ENCODE results near the gene DENND1A. TPM values are rescaled to one million over a fixed set of nuclear protein-coding genes. Genes with fewer than 3 reads are reported as not detected.

Gene DENND1A
- polyA plus RNA-seq, 1 donor: 12.2 TPM

GRCh38 chr9:123685489-123686083 is 244.3 kb downstream of the DENND1A start:
- DNase-seq (ENCODE audit: low read depth): no peak

- no peak for DNase-seq (ENCODE audit: low read depth)
Measured at GRCh38 chr9:123684393-123685149, 245.4 kb downstream of the DENND1A start.

DNA sequence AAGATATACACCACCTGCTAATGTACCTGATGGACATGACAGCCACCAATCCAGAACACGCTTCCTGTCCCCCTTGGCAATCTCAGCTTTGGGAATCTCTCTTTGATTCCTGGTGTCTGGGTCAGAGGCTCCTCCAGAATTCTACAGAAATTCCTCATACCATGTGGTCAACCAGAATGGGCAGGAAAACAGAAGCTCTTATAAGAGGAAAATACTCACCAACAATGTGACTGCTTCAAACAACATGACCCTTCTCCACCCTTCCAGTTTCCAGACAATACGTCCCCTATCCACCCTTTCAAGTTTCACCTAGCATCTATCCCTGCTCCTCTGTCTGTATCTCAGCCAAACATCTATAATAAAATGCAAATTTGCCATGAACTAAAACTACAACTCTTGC is 247.2 kb downstream of the DENND1A start:
- no peak for DNase-seq (ENCODE audit: low read depth)

DNA sequence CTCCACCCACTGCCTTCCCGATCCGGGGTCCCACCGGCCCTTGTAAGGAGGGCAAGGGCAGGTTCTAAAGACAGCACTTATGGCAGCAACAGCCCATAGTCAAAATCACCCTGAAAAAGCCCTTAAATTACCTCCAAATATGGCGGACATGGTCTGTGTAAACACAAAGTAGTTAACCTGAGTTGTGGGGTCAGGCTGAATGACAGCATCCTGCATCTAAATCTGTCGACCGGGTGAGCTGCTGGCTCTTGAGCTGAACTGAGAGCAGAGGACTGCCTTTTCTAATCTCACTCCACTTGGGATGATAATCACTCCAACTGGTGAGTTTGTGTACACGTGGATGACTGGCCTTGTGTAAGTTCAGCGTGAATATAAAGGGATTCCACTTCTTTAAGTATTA is 249.6 kb downstream of the DENND1A start:
- no peak for DNase-seq (ENCODE audit: low read depth)

DNA sequence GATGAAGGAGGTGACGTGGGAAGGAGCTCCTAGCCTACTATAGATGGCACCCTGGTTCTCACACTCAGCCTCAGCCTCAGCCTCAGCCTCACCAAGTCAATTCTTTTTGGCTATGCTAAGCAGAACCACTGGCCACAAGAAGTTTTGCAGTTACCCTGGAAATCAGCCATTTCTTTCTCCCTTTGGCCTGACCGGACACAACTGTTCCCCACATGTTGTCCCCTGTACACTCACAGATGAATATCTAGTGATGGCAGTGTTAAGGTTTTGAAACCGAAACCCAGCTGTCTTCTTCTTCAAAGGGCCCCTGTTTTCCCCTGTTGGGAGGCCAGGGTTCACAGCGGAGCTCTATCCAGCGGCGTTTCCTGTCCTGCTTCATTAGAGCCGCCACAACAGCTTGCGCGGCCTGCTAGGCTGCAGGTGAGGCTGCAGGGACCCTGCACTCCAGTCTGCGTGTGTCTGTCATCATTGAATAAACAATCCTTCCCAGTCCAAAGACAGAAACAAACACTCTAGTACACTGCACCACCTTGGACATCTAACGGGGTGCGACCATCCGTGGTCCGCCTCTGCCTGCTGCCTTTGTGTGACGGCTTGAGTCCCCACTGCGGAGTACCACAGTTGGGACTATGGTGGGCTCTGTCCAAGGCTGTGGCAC is 250.5 kb downstream of the DENND1A start:
- no peak for DNase-seq (ENCODE audit: low read depth)

DNA sequence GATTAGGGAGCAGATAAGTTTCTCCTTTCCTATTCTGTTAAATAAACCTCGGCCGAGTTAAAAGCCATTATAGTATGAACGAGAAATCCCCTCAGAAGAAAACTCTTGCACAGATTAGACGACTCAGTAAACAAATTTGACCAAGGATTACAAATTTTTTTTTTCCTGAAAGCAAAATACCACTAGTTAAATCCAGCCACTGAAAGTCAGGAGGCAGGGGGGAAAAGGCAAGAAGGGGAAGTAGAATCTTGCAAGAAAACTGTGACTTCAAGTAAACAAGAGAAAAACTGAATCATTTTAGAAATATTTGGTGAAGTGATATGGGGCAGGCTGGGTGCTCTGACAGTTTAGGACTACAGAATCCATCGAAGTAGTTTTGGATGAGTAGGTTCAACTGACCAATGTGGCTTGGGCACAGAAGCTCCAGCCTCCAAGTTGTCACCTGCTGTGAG is 251.0 kb downstream of the DENND1A start:
- DNase-seq (ENCODE audit: low read depth): no peak

- DNase-seq (ENCODE audit: low read depth): no peak
Measured at GRCh38 chr9:123678038-123678877, 251.7 kb downstream of the DENND1A start.

- DNase-seq (ENCODE audit: low read depth): no peak
Measured at GRCh38 chr9:123676869-123677268, 253.1 kb downstream of the DENND1A start.

DNA sequence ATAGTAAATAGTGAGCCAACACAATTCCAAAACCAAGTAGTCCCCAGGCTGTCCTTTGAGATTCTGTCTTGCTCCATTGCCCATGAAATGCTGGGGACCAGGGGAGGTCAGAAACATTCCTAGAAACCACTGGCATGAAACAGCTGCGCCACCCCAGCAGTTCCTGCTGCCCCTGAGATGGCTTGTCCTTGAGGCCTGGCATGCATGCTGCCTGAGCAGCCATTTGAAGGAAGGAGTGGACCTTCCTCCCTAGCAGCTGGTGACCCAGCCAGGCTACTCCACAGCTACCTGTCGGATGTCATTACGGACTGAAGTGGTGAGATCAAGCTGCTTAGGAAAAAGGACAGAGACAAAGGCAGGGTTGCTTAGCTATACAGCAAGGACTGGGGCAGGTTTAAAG is 260.6 kb downstream of the DENND1A start:
- no peak for DNase-seq (ENCODE audit: low read depth)

DNA sequence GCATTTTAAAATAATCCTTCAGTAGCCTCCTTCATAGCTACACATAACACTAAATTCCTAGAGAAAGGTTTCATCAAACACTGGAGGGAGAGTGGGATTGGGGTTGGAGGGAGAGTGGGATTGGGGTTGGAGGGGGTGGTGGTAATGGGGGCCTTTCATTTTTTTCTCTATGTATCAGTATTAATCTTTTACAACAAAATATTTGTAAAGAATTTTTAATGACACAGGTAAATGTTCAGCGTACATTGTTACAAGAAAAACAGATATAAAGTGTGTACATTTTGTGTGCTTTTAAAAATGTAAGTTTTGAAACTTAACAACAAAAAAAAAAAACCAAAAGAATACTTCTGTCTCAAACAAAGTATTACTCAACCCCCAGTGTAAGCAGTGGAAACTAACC is 266.4 kb downstream of the DENND1A start:
- DNase-seq (ENCODE audit: low read depth): no peak

DNA sequence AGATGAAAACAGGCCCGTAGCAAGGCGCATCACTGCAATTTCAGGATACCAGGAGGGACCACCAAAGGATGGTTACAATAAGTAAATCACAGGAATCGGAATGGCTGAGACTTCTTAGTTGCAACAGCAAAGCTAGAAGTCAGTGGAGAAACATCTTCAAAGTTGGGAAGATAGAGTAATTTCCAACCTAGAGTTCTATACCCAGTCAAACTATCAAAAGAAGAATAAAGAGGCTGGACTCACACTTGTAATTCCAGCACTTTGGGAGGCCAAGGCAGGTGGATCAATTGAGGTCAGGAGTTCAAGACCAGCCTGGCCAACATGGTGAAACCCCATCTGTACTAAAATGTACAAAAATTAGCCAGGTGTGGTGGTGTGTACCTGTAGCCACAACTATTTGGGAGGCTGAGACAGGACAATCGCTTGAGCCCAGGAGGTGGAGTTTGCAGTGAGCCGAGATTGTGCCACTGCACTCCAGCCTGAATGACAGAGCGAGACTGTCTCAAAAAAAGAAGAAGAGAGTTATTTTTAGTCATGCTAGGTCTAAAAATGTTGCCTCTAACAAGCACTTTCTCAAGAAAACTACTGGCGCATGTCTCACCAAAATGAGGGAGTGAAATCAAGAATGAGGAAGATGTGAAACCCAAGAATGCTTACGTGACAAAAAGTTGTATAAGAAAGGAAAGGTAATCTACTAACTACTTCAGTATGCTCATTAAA is 267.7 kb downstream of the DENND1A start:
- no peak for DNase-seq (ENCODE audit: low read depth)

GRCh38 chr9:123660691-123661466 is 269.0 kb downstream of the DENND1A start:
- DNase-seq (ENCODE audit: low read depth): no peak

- DNase-seq (ENCODE audit: low read depth): no peak
Measured at GRCh38 chr9:123659358-123659757, 270.6 kb downstream of the DENND1A start.

- DNase-seq (ENCODE audit: low read depth): no peak
Measured at GRCh38 chr9:123658792-123659191, 271.1 kb downstream of the DENND1A start.

GRCh38 chr9:123657941-123658340 is 272.0 kb downstream of the DENND1A start:
- DNase-seq (ENCODE audit: low read depth): no peak

GRCh38 chr9:123657099-123657498 is 272.8 kb downstream of the DENND1A start:
- DNase-seq (ENCODE audit: low read depth): no peak

GRCh38 chr9:123656565-123656964 is 273.4 kb downstream of the DENND1A start:
- DNase-seq (ENCODE audit: low read depth): no peak

- DNase-seq (ENCODE audit: low read depth): no peak
Measured at GRCh38 chr9:123655681-123656423, 274.1 kb downstream of the DENND1A start.

- no peak for DNase-seq (ENCODE audit: low read depth)
Measured at GRCh38 chr9:123654994-123655637, 274.8 kb downstream of the DENND1A start.

Data from forelimb muscle (tissue), 1 donor.